Eye (tissue), 1 donor: Measurements from ENCODE around the gene NABP1.

Experiments
- DNase-seq: peaks from one replicate; pipeline ENCODE4 v3.0.0-alpha.2; 2015

Gene NABP1

DNA sequence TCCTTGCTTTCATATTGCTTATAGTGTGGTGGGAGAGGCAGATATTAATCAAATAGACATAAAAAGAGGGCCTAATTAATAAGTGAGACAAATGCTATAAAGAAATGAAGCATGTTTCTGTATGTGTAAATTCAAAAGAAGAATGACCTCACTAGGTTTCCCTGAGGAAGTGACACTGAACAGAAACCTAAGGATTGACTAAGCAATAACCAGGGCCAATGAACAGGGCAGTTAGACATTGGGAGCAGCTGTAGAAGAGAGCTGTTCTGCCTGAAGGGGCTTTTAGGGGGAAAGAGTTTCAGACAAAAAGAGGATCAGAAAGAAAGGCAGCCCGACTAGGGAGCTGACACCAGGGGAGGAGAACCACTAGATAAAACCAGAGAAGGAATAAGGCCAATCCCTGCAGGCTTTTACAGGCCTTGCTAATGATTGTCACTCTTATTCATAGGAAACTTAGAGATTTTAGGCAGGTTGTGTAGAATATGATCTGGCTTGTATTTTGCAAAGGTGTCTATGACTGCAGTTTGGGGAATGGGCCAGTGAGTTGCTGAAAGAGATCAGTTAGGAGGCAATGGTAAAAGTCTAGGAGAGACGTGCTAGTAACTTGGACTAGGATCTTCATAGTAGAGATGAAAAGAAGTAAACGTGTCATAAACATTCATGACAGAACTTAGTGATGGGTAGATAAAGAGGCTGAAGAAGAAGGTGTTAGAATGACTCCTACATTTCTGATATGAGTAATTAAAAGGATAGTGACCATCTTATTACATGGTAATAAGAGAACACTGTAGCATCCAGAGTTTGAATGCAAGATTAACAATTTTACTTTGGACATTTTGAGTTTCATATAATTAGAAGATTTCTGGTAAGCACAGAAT, 26.8 kb upstream of the NABP1 start:
- no peak for DNase-seq

DNA sequence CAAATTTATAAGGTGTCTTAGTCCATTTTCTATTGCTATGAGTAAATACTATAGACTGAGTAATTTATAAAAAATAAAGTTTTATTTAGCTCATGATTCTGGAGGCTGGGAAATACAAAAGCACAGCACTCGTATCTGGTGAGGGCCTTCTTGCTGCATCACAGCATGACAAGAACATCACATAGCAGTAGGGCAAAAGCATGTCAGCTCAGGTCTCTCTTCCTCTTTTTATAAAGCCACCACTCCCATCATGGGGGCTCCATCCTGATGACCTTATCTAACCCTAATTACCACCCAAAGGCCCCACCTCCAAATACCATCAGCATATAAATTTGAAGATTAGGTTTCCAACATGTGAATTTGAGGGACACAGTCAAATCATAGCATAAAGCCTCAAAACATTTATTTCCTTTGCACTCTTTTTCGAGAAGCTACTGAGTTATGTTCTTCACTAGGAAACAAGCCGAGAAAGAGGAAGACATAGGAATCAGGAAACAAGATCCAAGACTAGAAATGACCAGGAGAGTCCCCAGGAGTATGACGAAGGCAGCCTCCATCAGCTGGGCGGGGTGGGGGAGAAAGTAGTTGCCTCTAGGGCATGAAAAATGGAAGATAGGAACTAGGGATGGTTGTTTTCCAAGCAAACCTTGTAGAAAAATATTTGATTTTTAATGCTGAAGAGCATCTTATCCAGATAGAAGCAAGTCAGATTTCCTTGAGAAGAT, 24.1 kb upstream of the NABP1 start:
- DNase-seq = no peak

DNA sequence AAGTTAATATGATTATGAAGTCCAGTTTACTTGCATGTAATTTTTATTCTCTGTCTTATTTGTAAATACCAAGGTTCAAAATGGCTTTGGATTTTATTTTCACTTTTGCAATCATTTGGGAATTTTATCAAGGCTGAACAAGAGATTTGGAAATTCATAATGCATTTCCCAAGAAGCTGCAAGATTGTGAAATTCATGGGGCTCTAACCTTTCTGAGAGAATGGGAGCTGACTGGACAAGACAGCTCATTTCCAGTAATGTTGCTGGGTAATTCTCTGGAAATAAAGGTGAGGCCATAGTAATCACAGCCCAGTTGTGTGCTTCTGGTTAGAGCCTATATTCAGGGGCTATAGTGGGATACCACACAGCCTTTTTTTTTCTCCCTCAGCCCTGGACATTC, 21.5 kb upstream of the NABP1 start:
- no peak for DNase-seq

DNA sequence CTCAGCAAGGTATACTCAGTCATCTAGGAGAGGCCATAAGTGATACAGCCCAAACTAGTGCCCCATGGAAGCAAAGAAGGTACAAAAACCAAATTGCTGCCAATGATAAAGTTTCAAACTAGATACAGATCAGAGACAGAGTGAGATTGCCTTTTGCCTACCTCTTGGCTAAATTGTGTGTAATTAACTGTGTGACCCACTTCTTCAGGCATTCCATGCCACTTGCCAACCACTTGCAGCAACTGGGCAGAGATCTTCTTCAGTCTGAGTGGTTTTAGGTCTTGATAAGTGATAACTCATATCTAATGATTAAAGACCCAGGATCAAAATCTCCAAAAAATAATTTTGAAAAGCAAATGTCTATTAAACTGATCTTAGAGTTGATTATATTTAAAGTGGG, 21.1 kb upstream of the NABP1 start:
- no peak for DNase-seq

DNA sequence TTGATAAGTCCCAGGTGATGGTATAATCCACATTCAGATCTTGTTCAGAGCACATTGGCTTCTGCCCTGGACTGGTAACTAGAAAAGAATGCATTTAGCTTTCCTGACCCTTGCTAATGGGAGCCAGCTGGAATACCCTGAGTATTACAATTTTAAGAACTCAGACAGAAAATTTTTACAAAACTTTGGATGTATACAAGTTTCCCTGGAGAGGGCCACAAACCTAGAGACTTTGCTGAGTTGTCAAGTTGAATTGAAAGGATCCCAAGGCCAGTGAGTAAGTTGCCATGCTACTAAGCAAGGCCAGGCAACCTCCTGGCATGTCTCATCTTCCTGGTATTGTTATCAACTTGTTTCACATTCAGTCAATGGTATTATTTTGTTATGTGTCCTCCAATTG, 20.0 kb upstream of the NABP1 start:
- DNase-seq = no peak

DNA sequence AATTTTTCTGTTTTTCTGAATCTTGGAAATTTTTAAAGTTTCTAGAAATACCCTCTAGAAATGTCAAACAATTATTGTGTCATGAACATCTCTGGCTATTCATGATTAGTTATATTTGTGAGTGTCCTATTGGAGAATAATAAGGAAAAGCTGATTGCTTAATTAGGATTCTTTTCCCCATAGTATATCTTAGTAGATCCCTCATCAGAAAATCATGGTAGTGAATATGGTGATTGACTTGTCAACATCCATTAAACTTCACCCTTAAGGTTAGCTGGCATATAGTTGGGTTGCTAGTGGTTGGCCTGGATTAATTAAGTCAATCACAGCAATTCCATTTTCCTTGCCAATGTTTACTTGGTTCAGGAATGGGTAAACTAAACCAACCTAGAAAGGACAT, 18.7 kb upstream of the NABP1 start:
- DNase-seq = no peak

DNA sequence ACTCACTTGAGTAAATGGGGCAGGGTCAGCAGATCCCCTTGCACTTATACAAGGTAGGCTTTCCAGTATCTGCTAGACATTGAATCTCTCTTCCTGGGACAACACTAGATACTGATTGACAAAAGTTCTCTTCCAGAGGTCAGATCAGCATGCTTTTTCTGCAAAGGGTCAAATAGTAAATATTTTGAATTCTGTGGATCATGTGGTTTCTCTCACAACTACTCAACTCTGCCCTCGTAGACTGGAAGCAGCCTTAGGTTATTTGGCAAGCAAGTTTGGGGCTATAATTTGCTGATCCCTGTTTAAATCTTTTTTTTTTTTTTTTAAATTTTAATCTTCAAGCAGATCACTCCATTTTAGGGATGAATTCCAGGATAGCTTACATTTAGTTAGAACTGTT, 17.4 kb upstream of the NABP1 start:
- DNase-seq = no peak

DNA sequence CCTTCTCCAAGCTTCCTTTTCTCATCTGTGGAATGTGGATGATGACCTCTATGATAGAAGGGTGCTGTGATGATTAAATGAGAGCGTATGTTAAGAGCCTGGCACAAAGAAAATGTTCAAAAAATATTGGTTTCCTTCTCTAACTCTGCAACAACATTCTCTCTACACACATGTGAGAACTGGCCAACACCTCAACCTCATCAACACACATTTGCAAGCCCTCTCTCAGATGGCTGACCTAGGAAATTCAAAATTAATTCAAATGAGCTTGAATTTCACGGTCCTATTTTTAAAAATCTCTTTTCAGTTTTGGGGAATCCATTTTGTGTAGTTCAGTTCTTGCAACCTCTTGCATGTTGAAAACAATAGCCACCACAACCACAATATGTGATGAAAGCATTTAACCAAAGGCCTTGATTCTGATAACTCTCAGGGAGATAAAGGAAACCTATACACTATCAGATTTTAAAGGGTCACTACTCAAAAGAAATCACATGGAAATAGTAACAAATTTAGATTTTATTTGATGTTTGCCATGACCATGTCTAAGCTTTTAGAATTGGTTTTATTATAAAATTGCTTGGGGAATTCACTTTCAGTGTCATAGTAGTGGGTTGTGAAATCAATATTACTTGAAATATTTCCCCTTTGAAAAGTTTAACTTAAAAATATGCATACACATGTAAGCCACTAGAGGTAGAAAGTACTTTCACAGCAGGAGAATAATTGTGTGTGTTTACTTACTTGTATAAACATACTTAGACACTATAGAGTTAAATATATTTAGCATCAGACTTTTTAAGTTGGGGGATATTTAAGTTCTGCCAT, 16.6 kb upstream of the NABP1 start:
- no peak for DNase-seq

DNA sequence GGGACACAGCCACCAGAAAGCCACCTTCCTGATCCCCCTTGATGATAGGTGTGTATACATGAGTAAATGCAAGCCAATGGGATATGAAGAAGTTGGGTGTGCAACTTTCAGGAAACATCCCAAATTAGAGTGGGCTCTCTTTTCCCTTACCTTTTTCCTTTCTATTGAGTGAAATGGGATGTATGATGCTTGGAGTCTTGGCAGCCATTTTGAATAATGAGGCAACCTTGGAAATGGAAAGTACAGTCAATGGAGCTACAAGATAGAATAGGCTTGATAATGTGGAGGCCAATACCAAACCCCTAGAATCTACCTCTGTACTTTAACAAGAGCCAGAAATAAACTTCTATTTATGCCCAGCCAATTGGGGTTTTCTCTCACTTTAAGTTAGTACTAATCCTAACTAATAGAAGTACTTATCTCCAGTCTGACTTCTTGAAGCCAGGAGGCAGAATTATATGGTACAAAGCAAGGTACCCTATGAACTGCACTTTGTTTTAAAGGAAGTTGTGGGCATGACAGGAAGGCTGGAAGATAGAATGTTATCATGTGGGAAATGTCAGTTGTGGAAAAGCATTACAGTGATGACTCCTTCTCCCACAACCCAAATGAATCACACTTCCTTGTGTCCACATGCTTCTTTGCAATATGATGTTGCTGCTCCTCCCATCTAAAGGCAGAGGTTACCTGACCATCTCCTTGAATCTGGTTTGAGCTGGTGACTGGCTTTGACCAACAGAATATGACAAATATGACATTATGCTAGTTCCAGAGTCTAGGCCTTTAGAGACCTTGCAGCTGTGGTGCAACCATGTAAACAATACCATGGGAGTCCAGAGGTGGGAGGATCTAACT, 12.9 kb upstream of the NABP1 start:
- no peak for DNase-seq

DNA sequence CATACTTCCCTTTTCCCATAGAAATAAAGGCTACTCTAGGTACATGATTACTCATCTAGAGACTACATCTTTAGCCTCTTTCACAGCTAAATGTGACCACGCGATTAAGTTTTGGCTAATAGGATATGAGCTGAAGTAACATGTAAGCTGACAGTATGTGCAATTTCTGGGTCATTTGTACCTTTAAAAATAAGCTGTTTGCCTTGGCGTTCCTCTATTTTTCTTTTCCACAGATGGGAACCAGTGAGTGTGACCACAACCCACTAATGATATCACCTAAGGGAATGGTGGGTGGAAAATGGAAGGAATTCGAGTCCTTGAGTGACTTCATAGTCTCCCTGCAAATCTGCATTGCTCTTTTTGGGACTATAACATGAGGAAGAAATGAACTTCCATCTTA, 11.7 kb upstream of the NABP1 start:
- no peak for DNase-seq

DNA sequence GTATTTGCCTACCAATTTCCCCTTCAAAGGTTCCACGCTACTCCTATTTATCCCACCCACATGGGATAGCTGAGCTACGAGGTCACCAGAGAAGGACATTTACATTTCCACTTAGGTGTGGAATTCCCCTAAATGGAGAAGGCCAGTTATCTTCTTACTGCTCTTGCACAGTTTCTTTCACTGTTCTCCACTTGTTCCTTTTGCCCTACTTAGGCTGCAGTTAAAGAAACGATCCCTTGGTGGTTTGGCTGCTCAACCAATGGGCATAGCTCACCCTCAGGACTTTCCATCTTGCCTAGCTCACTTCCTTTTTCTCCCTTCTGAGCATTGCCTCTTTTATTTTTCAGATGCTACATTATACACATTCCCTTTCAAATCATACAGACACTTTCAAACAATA, 11.2 kb upstream of the NABP1 start:
- no peak for DNase-seq

DNA sequence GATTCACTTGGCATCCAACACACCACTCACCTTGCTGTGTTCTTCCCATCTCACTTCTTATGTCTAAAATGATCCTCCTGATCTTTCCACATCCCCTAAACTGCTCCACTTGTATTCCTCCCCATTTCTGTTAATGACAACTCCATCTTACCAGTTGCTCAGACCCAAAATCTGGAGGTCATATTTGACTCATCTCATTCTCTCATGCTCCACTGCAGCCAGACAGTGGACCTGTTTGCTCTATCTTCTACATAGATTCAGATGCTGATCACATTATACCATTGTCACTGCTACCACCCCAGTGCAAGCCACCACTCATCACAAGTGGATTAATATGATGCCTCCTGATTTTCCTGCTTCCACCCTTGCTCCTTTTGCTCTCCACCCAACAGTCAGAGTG, 7.9 kb upstream of the NABP1 start:
- DNase-seq = no peak

DNA sequence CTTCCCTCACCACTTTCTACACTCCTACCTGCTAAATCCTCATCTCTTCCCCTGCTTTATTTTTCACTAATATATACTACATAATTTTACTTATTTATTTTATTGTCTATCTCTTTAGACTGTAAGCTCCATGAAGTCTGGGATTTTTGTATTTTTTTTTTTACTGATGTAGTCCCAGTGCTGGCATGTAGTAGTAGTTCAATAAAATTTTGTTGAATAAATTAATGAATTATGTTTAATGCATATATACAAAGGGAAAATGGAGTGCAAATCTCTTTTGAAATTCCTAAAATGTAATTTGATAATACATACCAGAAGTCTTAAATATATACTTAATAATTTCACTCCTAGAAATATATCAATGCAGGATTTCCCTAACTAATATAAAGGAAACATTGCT, 7.1 kb upstream of the NABP1 start:
- DNase-seq = no peak

DNA sequence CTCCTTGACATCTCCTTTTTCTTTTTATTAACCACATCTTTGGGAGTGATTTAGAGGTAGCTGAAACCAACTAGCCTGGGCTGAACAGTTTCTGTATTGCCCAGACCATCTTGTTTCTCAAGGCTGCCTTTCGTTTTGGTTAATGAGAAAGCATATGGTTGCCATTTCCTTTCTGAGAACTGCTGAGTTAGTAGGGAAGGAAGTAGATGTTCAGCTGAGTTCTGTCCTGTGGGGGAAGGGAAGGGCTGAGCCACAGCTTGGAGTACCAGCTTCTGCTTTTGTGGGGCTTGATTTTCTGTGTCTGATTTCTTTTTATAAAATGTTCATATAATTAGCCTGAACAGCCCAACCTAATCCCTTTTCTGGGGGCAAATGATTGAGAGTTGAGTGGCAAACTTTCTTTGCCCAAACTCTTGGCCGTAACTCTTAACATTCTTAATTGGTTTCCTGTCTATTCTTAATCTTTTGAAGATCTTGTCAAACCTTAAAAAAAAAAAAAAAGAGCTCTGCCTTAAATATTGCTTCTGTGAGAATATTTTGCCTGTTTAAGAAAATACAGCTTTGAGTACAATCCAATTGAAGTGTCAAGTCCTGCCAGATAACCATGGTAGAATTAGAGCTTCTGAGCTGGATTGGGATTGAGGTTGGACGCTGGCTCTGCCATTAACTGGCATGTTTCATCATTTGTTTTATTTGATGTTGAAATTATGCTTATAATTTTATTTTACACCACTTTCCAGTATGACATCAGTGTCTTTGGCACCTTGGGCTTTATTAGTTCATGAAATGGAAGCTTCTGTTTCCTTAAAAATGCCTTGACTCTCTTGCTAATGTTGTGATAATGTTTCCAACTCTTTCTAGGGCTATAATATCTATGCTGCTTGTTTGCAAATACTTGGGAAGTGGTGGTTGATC, 1.9 kb upstream of the NABP1 start:
- DNase-seq = no peak

DNA sequence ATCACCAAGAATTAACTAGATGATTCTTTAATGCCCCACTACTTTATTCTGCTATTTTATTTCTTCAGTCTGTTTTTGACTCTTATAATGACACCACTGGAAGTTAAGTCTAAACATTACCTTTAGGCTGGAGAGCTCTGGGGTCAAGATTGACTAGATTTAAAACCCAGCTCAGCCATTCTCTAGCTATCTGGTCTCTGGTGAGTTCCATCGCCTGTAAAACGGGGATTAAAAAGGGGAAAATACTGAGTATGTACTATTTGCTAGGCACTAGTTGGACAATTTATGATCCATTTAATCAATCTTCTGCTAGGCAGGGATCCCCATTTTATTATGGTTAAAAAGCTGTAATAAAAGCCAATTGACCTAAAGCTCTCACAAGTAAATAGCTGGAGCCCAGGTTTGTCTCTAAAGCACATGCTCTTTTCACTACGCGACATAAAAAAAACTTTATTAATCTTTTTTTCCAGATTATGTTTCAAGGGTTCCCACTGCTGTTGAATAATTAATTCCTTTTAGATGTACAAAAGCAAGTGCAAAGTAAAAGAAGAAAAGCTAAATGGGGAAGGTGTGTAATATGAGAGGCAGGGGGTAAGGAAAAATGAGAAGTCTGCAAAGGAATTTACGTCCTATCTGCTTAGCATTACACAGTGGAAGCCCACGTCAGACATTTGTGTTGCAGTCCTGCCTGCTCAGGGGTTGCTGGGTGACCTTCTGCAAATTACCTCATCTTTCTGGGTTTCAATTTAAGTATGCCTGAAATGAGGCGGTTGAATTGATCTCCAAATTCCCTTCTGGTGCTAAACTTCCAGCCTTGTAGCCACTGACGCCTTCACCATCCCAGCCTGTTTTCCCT, 918 bp upstream of the NABP1 start:
- DNase-seq = no peak

DNA sequence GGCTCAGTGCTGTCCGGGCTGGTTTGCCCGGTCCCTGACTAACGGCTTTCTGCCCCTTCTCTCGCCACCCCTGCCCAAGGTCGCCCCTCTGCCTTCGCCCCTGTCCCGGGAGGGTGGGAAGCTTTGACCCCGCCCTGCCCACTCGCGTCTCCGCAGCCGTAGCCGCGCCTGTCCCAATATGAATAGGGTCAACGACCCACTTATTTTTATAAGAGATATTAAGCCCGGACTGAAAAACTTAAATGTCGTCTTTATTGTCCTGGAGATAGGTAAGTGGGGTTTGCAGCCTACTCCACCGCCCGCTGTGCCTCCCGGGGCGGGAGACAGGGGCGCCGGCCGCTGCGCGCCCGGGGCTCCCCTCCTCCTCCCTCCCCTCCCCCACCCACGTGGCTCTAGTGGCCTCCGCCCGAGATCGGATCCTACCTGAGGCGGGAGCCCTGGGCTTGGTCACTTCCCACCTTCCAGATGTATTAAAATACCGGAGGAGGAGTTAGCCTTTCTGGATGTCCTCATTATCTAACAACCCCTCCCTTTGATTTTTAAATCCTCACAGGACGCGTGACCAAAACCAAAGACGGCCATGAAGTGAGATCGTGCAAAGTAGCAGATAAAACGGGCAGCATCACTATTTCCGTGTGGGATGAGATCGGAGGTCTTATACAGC, 633 bp downstream of the NABP1 start:
- peak; percentile 64 for DNase-seq

DNA sequence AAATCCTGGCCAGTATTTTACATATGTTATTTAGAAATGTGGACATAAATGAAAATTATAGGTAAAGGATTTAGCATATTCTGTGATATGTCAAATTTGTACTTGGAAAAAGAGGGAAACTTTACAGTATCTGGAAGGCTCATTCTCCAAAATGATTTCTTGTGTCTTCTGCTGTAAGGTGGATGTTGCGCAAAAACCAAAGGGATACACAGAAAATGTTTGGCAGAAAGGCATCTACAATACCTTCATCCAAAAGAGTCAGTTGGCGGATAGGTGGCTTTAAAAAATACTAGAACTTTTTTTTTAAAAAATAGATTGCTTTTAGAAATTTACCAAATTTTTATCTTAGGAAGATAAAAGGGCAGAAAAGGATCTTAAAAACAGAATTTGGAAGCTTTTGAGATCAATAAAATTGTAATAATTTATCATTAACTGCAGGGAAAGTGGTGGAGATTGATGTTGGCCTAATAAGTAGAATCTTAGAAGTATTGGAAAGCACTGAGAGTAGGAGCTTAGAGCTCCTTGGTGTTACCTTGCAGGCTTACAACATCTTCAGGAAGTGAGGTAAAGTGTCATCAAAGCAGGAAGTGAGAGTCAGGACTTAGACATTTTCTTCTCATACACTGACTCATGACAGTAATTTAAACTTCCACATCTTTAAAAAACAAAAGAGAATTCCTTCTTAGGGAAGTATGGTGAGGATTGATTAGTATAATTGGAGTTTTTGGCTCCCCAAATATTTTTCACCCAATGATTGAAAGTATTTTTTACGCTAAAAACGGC, 2.1 kb downstream of the NABP1 start:
- DNase-seq = no peak

DNA sequence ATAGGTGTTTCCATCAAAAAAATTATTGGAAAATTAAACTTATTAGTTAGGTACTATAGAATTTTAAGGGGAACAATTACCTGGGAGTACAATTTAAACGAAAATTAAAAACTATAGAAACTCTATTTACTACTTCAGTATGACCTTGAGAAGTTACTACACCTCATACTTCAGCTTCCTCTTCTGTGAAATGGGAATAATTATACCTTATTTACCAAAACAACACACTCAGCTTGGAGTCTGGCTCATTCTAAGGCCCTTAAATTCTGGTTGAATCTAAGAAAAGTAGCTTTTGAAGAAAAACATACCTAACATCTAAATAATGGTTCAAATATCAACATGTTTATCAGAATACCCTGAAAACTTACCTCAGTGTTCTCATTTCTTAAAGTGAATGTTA, 2.7 kb downstream of the NABP1 start:
- DNase-seq = no peak

DNA sequence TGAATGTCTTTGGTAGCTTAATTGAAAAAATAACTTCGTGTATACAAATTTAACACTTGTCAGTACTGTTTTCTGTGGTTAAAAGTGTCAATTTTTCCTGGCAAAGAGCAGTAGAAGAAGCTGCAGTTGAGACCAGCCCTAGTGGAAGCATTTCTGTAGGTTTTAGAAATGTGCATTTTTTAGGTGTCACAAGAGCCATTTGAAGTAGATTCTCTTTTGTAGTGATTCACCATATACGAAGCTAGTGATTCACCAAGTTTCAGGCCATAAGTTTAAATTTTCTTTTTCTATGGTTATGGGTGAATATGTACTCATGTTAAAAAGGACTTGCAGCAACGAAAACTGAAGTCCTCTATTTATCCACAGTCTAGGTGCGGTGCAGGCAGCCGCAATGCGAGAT, 4.2 kb downstream of the NABP1 start:
- DNase-seq = no peak
